ENCODE measurements around the gene AGPS. TPM values are rescaled to one million over a fixed set of nuclear protein-coding genes. Genes with fewer than 3 reads are reported as not detected.

AGPS gene
- total RNA-seq, 2 experiments from 2014 or later = 58.7 to 67.3 TPM

DNA sequence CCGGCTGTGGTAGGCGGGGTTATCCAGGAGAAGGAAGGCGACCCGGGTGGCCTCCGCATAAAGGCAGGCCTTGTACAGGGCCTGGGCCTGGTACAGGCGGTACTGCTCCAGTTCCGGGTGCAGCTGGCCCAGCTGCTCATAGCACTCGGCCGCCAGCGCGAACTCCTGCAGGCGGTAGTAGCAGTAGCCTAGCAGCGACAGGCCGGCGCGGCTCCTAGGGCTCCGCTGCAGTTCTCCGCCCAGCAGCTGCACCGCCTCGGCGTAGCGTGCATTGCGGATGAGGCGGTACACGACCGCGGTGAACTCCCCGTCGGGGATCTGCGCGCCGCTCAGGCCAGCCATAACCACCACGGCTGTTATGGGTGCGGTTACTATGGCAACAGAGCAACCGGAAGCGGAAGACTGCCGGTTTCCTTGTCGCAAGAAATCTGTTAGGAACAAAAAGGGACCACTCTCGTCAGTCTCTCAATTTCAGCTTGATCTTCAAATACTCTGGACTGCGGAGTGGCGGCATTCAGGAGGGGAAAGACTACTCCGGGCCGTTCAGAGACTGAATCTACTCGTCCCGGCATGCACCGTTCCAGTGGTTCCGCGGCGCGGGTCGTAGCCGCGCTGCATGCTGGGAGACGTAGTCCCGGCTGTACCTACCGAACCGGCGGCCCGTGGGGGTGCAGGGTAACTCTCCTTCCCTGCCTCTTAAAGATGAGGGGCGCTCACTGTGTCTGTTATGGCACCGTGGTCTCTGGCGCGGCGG lies 160.0 kb downstream of the AGPS start:
- DNase-seq (peak; percentile 92), ATAC-seq (peak; percentile 96)
- intact Hi-C loops (cut with DNase I, micrococcal nuclease) = loop anchor here (1.0 to 5.0 kb wide), 8 partner anchors 66 to 560 kb away; partner anchors contain the start of genes AGPS (in 2 of the 2), HNRNPA3 (in 2 of the 2) and RBM45 (in 1 of the 2)
- peak overlapping the region; percentile 99 for H3K27ac Mint-ChIP-seq
- H3K36me3 Mint-ChIP-seq (ENCODE audit: low read depth) = no peaks in the 10 kb centered on the region
- H3K4me1 Mint-ChIP-seq = peaks cover 6% of the 10 kb centered on the region
- ChIA-PET CTCF (interaction anchor here (0.5 to 1.5 kb wide), 4 partner anchors 17 to 388 kb away, joined by 3 to 5 read pairs (median 3); no protein-coding TSS in a partner anchor), POLR2A (no interaction called here)
- peaks cover 3% of the 10 kb centered on the region for H3K9me3 Mint-ChIP-seq (ENCODE audit: low read depth)
- H3K27me3 Mint-ChIP-seq = no peaks in the 10 kb centered on the region
- peak overlapping the region; percentile 90 for H3K4me3 Mint-ChIP-seq

DNA sequence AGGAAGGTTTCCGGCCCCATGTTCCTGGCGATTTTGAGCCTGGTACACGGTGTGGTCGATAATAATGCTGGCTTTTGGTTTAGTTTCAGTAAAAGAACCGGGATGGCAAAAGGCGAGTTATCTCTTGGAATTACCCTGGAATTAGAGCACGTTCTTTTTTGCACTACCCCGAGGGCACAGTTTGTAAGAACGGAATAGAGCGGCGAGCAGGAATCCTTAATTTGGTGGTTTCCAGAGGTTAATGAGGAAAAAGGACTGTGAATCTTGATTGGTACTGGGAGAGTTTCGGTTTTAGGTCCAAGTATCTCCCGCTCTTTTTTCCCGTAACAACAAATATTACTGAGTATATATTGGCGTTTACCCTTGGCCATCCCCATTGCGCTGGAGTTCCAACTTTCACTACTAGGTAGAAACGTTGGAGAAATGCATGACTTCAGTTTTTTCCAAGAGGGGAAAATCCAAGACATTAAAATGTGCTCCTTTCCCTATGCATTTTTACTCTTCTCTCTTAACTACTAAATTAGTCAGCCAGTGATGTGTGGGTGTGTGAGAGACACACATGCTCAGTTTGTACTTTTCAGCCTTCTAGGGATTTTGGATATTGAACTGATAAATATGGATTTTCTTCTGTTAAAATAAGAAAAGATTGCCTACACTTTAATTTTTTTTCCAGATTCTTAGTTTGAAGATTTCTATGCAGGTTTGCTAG lies 160.8 kb downstream of the AGPS start:
- no peaks in the 10 kb centered on the region for H3K27me3 Mint-ChIP-seq
- peaks cover 3% of the 10 kb centered on the region for H3K9me3 Mint-ChIP-seq (ENCODE audit: low read depth)
- intact Hi-C loops (cut with DNase I, micrococcal nuclease) = loop anchor here (1.0 to 5.0 kb wide), 8 partner anchors 65 to 559 kb away; partner anchors contain the start of genes AGPS (in 2 of the 2), HNRNPA3 (in 1 of the 2) and RBM45 (in 1 of the 2)
- peak overlapping the region; percentile 99 for H3K27ac Mint-ChIP-seq
- H3K36me3 Mint-ChIP-seq (ENCODE audit: low read depth) = no peaks in the 10 kb centered on the region
- ChIA-PET CTCF (interaction anchor here (0.5 to 1.5 kb wide), 2 partner anchors 62 to 389 kb away, joined by 3 to 5 read pairs; no protein-coding TSS in a partner anchor), POLR2A (no interaction called here)
- peak overlapping the region; percentile 90 for H3K4me3 Mint-ChIP-seq
- H3K4me1 Mint-ChIP-seq = peaks cover 6% of the 10 kb centered on the region
- ATAC-seq (no peak), DNase-seq (peak; percentile 13)

DNA sequence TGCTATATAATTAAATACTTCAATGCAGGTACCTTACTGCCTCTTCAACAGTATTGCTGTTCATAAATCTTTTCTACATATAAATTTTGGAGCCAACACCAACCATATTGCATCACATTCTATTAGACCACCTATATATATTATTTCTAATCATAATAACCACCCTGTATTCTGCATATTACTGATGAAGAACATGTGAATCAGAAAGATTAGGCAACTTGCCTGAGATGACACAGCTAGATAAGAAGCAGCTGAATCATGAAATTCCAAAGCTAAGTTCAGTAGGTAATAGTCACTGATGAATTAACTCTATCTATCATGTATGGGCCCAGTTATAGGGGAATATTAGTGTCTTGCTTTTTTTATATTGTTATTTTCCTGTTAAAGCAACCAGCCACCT lies 161.8 kb downstream of the AGPS start:
- no peaks in the 10 kb centered on the region for H3K27me3 Mint-ChIP-seq
- H3K4me3 Mint-ChIP-seq = no peak overlapping the region
- no peak overlapping the region for H3K27ac Mint-ChIP-seq
- intact Hi-C loops (cut with DNase I, micrococcal nuclease) = loop anchor here in 1 of 2 experiments (5.0 kb wide), 1 partner anchor 558 kb away; the partner anchor contains the start of gene RBM45
- H3K36me3 Mint-ChIP-seq (ENCODE audit: low read depth) = no peaks in the 10 kb centered on the region
- peaks cover 6% of the 10 kb centered on the region for H3K4me1 Mint-ChIP-seq
- CTCF ChIA-PET = no interaction called here
- no peak for DNase-seq
- POLR2A ChIA-PET = no interaction called here
- ATAC-seq = no peak
- H3K9me3 Mint-ChIP-seq (ENCODE audit: low read depth) = peaks cover 3% of the 10 kb centered on the region

DNA sequence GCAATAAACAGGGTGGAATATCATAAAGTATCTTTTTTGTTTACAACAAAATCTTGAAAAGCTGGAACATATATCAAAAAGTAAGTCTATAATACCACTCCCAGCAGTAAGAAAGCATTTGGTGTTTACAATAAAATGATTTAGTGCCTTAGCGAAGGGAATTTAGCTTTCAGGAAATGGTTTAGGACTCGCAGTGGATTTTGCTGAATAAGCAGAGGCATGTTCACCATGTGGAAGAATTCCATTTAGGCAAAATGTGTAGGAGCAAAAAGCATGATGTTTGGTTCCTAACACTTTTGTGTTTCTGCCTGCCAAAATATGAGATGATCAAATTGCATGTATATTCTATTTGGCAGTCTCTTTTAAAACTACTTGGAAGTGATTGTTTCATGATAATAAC lies 163.6 kb downstream of the AGPS start:
- intact Hi-C loops (cut with DNase I, micrococcal nuclease) = no loop called here
- no peaks in the 10 kb centered on the region for H3K27me3 Mint-ChIP-seq
- DNase-seq (no peak), ATAC-seq (no peak)
- ChIA-PET POLR2A (no interaction called here), CTCF (interaction anchor here (0.5 kb wide), 1 partner anchor 395 kb away, joined by 3 read pairs; no protein-coding TSS in a partner anchor)
- no peak overlapping the region for H3K27ac Mint-ChIP-seq
- no peak overlapping the region for H3K4me3 Mint-ChIP-seq
- H3K4me1 Mint-ChIP-seq = peaks cover 6% of the 10 kb centered on the region
- no peaks in the 10 kb centered on the region for H3K36me3 Mint-ChIP-seq (ENCODE audit: low read depth)
- no peaks in the 10 kb centered on the region for H3K9me3 Mint-ChIP-seq (ENCODE audit: low read depth)

DNA sequence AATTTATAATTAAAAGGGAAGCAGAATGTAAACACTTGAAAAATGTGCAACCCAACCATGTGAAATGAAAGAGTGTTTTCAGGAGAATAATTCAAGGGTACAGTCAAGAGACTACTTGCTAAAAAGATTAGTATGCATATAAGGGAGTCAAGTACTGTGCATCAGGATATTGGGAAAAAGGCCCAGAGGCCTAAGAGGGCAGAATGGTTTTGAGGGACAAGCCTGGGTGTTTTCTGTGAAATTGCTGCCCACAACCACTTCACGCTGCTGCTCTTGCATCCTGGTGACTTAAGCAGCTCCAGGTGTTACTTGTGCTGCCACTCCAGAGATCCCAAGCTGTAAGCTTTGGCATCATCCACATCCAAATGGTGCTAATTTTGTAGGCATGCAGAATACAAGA lies 165.2 kb downstream of the AGPS start:
- CTCF ChIA-PET = interaction anchor here (0.6 kb wide), 1 partner anchor 68 kb away, joined by 3 read pairs; no protein-coding TSS in a partner anchor
- intact Hi-C loops (cut with DNase I, micrococcal nuclease) = no loop called here
- no peaks in the 10 kb centered on the region for H3K27me3 Mint-ChIP-seq
- H3K9me3 Mint-ChIP-seq (ENCODE audit: low read depth) = no peaks in the 10 kb centered on the region
- ATAC-seq (no peak), DNase-seq (no peak)
- peaks cover 6% of the 10 kb centered on the region for H3K4me1 Mint-ChIP-seq
- no peak overlapping the region for H3K4me3 Mint-ChIP-seq
- no peaks in the 10 kb centered on the region for H3K36me3 Mint-ChIP-seq (ENCODE audit: low read depth)
- H3K27ac Mint-ChIP-seq = no peak overlapping the region
- POLR2A ChIA-PET = no interaction called here

DNA sequence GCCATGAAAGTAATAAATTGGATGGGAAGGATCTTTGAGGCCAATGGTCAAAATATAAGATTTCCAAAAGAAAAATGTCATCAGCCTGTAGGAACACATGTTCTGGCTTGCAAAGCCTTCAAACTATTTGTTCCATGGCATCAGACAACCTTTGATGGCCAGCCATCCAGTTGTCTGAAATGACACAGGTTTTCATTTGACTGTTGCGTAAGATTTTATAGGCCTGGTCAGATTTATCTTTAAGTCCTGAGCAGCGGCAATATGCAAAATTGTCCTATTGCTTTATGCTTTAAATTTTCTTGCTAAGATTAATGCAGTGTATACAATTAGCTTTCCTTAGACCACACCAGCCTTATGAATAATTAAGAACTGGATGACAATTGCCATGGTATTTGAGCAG lies 167.1 kb downstream of the AGPS start:
- H3K36me3 Mint-ChIP-seq (ENCODE audit: low read depth) = no peaks in the 10 kb centered on the region
- H3K9me3 Mint-ChIP-seq (ENCODE audit: low read depth) = no peaks in the 10 kb centered on the region
- H3K4me3 Mint-ChIP-seq = no peak overlapping the region
- POLR2A ChIA-PET = no interaction called here
- no peak for DNase-seq
- no peak overlapping the region for H3K27ac Mint-ChIP-seq
- intact Hi-C loops (cut with DNase I, micrococcal nuclease) = no loop called here
- CTCF ChIA-PET = interaction anchor here (0.7 to 0.9 kb wide), 2 partner anchors 12 to 569 kb away, joined by 3 read pairs; no protein-coding TSS in a partner anchor
- ATAC-seq = no peak
- no peaks in the 10 kb centered on the region for H3K4me1 Mint-ChIP-seq
- H3K27me3 Mint-ChIP-seq = no peaks in the 10 kb centered on the region

DNA sequence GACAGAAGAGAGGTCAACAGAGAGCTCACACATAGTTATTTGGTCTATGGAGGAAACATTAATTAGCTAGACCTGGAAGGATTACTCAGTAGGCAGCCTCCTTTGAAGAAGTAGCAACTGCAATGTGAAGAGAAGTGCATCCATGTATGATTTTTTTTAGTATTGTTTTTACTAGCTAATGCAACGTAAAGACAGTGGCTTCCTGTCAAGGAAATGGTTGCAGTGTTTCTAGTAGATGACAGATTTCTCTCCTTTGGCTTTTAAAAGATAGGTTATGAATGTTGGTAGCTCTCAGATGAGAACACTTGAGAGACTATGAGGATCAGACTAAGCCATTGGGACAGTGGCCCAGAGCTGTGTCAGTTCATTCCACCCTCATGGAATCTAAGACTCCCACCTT lies 175.8 kb downstream of the AGPS start:
- H3K27ac Mint-ChIP-seq = no peak overlapping the region
- no peaks in the 10 kb centered on the region for H3K27me3 Mint-ChIP-seq
- H3K4me1 Mint-ChIP-seq = no peaks in the 10 kb centered on the region
- H3K36me3 Mint-ChIP-seq (ENCODE audit: low read depth) = no peaks in the 10 kb centered on the region
- H3K9me3 Mint-ChIP-seq (ENCODE audit: low read depth) = no peaks in the 10 kb centered on the region
- no peak for DNase-seq
- ATAC-seq = peak; percentile 39
- H3K4me3 Mint-ChIP-seq = no peak overlapping the region
- intact Hi-C loops (cut with DNase I, micrococcal nuclease) = no loop called here
- ChIA-PET CTCF (interaction anchor here (0.9 to 1.0 kb wide), 2 partner anchors 17 to 36 kb away, joined by 3 to 5 read pairs; no protein-coding TSS in a partner anchor), POLR2A (no interaction called here)

DNA sequence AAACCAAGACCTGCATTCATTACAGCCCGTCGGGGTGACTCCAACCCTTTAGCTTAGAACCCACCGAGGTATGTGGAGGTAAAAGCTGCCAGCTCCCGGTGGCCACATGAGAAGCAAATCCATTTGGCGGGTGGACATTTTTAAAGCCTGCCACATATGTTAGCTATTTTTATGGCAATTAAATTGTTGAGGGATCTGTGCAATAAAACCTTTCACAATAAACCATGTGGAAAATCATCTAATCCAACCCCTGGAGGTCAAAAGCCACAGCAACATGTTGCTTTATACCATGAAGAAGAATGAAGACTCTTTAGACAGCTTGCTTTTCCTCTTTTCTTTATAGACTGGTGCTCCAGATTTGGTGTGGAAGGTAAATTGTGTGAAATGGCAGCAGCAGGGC lies 176.3 kb downstream of the AGPS start:
- no peaks in the 10 kb centered on the region for H3K4me1 Mint-ChIP-seq
- H3K4me3 Mint-ChIP-seq = no peak overlapping the region
- intact Hi-C loops (cut with DNase I, micrococcal nuclease) = no loop called here
- ChIA-PET CTCF (interaction anchor here (0.9 to 1.0 kb wide), 3 partner anchors 17 to 48 kb away, joined by 3 to 5 read pairs (median 3); no protein-coding TSS in a partner anchor), POLR2A (no interaction called here)
- no peaks in the 10 kb centered on the region for H3K27me3 Mint-ChIP-seq
- no peak overlapping the region for H3K27ac Mint-ChIP-seq
- no peak for DNase-seq
- ATAC-seq = no peak
- no peaks in the 10 kb centered on the region for H3K36me3 Mint-ChIP-seq (ENCODE audit: low read depth)
- no peaks in the 10 kb centered on the region for H3K9me3 Mint-ChIP-seq (ENCODE audit: low read depth)

DNA sequence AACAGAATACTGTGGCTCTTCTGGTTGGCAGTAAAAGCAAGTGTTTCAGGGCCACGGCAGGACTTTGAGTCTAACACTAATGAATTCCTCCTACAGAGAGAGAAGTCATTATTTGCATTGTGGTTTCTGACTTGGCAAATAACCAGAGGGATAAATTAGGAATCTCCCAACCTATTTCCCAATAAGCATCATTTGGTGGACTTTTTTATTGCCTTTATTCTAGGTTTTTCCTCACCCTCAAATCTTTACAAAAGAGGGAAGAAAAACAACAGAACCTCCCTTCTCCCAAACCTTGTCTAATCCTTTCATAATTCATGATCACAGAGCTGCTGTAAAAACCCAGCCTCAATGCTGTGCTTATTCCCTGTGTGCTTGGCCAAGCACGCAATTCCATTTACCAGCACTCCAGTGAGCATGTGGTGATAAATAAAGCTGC lies 179.7 kb downstream of the AGPS start:
- Mint-ChIP-seq H3K27me3 (no peaks in the 10 kb centered on the region), H3K9me3 (ENCODE audit: low read depth) (no peaks in the 10 kb centered on the region), H3K27ac (no peak overlapping the region), H3K4me1 (no peaks in the 10 kb centered on the region), H3K36me3 (ENCODE audit: low read depth) (no peaks in the 10 kb centered on the region), H3K4me3 (no peak overlapping the region)
- intact Hi-C loops (cut with DNase I, micrococcal nuclease) = no loop called here
- DNase-seq (no peak), ATAC-seq (no peak)
- ChIA-PET POLR2A (interaction anchor here (0.5 kb wide), 1 partner anchor 230 kb away, joined by 3 read pairs; no protein-coding TSS in a partner anchor), CTCF (no interaction called here)

DNA sequence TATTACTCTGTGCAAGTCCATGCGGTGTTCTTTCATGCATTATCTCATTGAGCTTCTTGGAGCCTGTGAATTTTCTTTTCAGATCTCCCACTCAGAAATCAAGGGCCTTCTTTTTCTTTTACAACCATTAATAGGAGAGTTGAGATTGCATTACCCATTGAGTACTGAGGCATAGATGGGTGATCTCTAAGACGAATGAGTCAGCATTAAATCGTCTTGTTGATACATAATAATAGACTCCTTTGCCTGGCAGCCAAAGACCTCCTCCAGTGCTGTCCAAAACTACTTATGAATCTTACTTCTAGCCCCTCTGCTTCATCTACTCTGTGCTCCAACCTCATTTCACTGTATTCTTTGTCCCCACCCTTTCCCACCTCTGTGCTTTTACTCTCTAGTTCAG lies 180.5 kb downstream of the AGPS start:
- intact Hi-C loops (cut with DNase I, micrococcal nuclease) = no loop called here
- no peak overlapping the region for H3K27ac Mint-ChIP-seq
- no peaks in the 10 kb centered on the region for H3K27me3 Mint-ChIP-seq
- H3K4me3 Mint-ChIP-seq = no peak overlapping the region
- POLR2A ChIA-PET = no interaction called here
- CTCF ChIA-PET = no interaction called here
- H3K4me1 Mint-ChIP-seq = no peaks in the 10 kb centered on the region
- DNase-seq (no peak), ATAC-seq (no peak)
- H3K9me3 Mint-ChIP-seq (ENCODE audit: low read depth) = no peaks in the 10 kb centered on the region
- no peaks in the 10 kb centered on the region for H3K36me3 Mint-ChIP-seq (ENCODE audit: low read depth)

DNA sequence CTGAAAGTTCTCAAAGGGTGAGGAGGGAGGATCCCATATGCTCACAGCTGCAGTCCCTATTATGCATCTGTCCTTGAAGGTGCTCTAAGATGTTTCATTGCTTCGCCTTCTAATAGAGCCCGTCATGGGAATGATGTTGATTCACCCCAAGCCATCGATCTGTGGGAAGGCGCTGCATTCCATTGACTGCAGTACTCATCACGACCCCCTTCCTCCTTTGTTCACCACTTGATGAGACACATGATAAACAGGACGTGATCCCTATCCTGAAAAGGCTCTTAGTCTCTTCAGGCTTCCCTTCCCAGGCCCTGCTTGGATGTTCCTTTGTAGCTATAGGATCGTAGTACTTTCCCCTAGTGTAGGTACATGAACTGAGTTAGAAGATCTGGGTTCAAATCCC lies 181.8 kb downstream of the AGPS start:
- DNase-seq (no peak), ATAC-seq (no peak)
- H3K27ac Mint-ChIP-seq = no peak overlapping the region
- no peaks in the 10 kb centered on the region for H3K27me3 Mint-ChIP-seq
- intact Hi-C loops (cut with DNase I, micrococcal nuclease) = no loop called here
- H3K9me3 Mint-ChIP-seq (ENCODE audit: low read depth) = no peaks in the 10 kb centered on the region
- POLR2A ChIA-PET = no interaction called here
- no peaks in the 10 kb centered on the region for H3K36me3 Mint-ChIP-seq (ENCODE audit: low read depth)
- H3K4me3 Mint-ChIP-seq = no peak overlapping the region
- no peaks in the 10 kb centered on the region for H3K4me1 Mint-ChIP-seq
- CTCF ChIA-PET = no interaction called here

Data from activated CD4-positive, alpha-beta T cell treated with anti-CD3 and anti-CD28 coated beads for 36 hours (primary cell).